ENCODE results near the gene KRTAP5-5.
"Not testable (repeated sequence)": the region's sequence is repeated elsewhere in the genome, so short reads cannot be mapped to it uniquely, and the experiment has no call there.

- TF ChIP-seq, protein P1, sequence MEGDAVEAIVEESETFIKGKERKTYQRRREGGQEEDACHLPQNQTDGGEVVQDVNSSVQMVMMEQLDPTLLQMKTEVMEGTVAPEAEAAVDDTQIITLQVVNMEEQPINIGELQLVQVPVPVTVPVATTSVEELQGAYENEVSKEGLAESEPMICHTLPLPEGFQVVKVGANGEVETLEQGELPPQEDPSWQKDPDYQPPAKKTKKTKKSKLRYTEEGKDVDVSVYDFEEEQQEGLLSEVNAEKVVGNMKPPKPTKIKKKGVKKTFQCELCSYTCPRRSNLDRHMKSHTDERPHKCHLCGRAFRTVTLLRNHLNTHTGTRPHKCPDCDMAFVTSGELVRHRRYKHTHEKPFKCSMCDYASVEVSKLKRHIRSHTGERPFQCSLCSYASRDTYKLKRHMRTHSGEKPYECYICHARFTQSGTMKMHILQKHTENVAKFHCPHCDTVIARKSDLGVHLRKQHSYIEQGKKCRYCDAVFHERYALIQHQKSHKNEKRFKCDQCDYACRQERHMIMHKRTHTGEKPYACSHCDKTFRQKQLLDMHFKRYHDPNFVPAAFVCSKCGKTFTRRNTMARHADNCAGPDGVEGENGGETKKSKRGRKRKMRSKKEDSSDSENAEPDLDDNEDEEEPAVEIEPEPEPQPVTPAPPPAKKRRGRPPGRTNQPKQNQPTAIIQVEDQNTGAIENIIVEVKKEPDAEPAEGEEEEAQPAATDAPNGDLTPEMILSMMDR (IDR thresholded peaks at IDR 0.05) = not testable (repeated sequence)
- TF ChIP-seq POLR2AphosphoS5 (IDR thresholded peaks at IDR 0.05); POLR2A (IDR thresholded peaks at IDR 0.05; ENCODE audit: low read depth): not testable (repeated sequence)
These were observed 40.2 kb upstream of the KRTAP5-5 start for GRCh38 chr11:1589191-1589963.

Data from esophagus muscularis mucosa (tissue), 3 donors.